H1 (cell line): ENCODE results near the gene GNB5. TPM values are rescaled to one million over a fixed set of nuclear protein-coding genes. Genes with fewer than 3 reads are reported as not detected.

Experiments used
- CTCF ChIA-PET: fragments of 300-600 bp; sonication (Branson Sonifier 250); formaldehyde crosslinking; loops from one replicate; lab custom pipeline; 2021; ENCODE audit not compliant: partially characterized antibody; lab: Charles Lee
- POLR2A ChIA-PET: fragments of 300-600 bp; sonication (Branson Sonifier 250); formaldehyde crosslinking; loops from one replicate; lab custom pipeline; 2021; ENCODE audit warnings: inconsistent platforms; ENCODE audit not compliant: partially characterized antibody; lab: Charles Lee
- DNase-seq, 2 experiments: peaks; one replicate each; pipeline versions ENCODE4 v3.0.0 to v3.0.0-alpha.2; 2010 to 2022; ENCODE audit warnings: low spot score in 2 of 2, low read depth in 1 of 2, mixed read lengths in 1 of 2
- FAIRE-seq: peaks from 2 replicates; lab custom pipeline; 2011; peaks lifted over from hg19 to GRCh38; lab: Jason Lieb, UNC
- H2AFZ ChIP-seq: 2 replicates; pipeline ENCODE4 v1.8.1; 2012; ENCODE audit warnings: low read length, inconsistent platforms
- H2AK5ac ChIP-seq: 2 replicates; pipeline ENCODE4 v1.6.1; 2013; ENCODE audit warnings: low read depth, low read length
- H2BK120ac ChIP-seq: replicated peaks from 2 replicates; pipeline ENCODE3; 2013; ENCODE audit warnings: low read depth, low read length, inconsistent platforms
- H2BK12ac ChIP-seq: 2 replicates; pipeline ENCODE4 v1.6.1; 2013; ENCODE audit warnings: low read depth, low read length
- H2BK15ac ChIP-seq: 2 replicates; pipeline ENCODE4 v1.6.1; 2013; ENCODE audit warnings: low read length
- H2BK20ac ChIP-seq: 2 replicates; pipeline ENCODE4 v1.6.1; 2013; ENCODE audit warnings: low read length
- H2BK5ac ChIP-seq: 2 replicates; pipeline ENCODE4 v1.6.1; 2013; ENCODE audit warnings: low read depth, low read length
- H3K14ac ChIP-seq: 2 replicates; pipeline ENCODE4 v1.6.1; 2013; ENCODE audit warnings: inconsistent platforms; ENCODE audit not compliant: insufficient read length
- H3K18ac ChIP-seq: 2 replicates; pipeline ENCODE4 v1.6.1; 2013; ENCODE audit warnings: low read length; ENCODE audit errors: extremely low read depth
- H3K23ac ChIP-seq: 2 replicates; pipeline ENCODE4 v1.6.1; 2013; ENCODE audit warnings: inconsistent platforms; ENCODE audit not compliant: insufficient read length
- H3K23me2 ChIP-seq: 2 replicates; pipeline ENCODE4 v1.6.1; 2013; ENCODE audit warnings: low read depth, low read length
- H3K27ac ChIP-seq: 2 replicates; pipeline ENCODE4 v1.6.1; 2011; ENCODE audit warnings: low read depth, low read length, inconsistent platforms
- H3K27me3 ChIP-seq, 4 experiments: replicated peaks in 1 of 4; 1 replicate in 1 of 4; 2 replicates in 3 of 4; pipeline versions ENCODE4 v1.6.1 to v1.8.1; 2011 to 2013; ENCODE audit warnings: low read length in 3 of 4, mild to moderate bottlenecking in 3 of 4, inconsistent platforms in 2 of 4, mixed read lengths in 2 of 4, moderate library complexity in 1 of 4; ENCODE audit not compliant: control insufficient read depth in 3 of 4, insufficient read depth in 3 of 4; ENCODE audit errors: extremely low read depth in 1 of 4
- H3K36me3 ChIP-seq, 4 experiments: 2 replicates each; pipeline versions ENCODE4 v1.6.1 to v1.8.1; 2011 to 2013; ENCODE audit warnings: mild to moderate bottlenecking in 4 of 4, low read length in 3 of 4, moderate library complexity in 2 of 4, control low read depth in 1 of 4, inconsistent platforms in 1 of 4; ENCODE audit not compliant: insufficient read depth in 4 of 4, control insufficient read depth in 2 of 4
- H3K4ac ChIP-seq: replicated peaks from 2 replicates; pipeline ENCODE3; 2013; ENCODE audit warnings: low read length, low read depth, mixed read lengths, inconsistent platforms; ENCODE audit not compliant: insufficient read length
- H3K4me1 ChIP-seq, 4 experiments: replicated peaks in 1 of 4; 1 replicate in 1 of 4; 2 replicates in 3 of 4; pipeline versions ENCODE4 v1.6.1 to v1.8.1; 2011 to 2013; ENCODE audit warnings: low read length in 3 of 4, inconsistent platforms in 2 of 4, mixed read lengths in 1 of 4; ENCODE audit not compliant: insufficient read depth in 4 of 4, control insufficient read depth in 3 of 4
- H3K4me2 ChIP-seq, 2 experiments: 2 replicates each; pipeline versions ENCODE4 v1.6.1 to v1.8.1; 2011 to 2013; ENCODE audit warnings: low read depth in 2 of 2, low read length in 2 of 2, control low read depth in 1 of 2, inconsistent platforms in 1 of 2, mild to moderate bottlenecking in 1 of 2; ENCODE audit not compliant: insufficient read depth in 1 of 2
- H3K4me3 ChIP-seq, 4 experiments: fragments of 200-600, 300-600 bp in 1 of 4; sonication (generic), shearing (Covaris generic), sonication (Bioruptor Twin) in 1 of 4; 2 replicates each; pipeline versions ENCODE4 v1.5.1 to v1.8.1; 2011 to 2016; ENCODE audit warnings: low read length in 4 of 4, low read depth in 3 of 4, control low read depth in 2 of 4, inconsistent platforms in 2 of 4, mild to moderate bottlenecking in 2 of 4, mixed read lengths in 1 of 4, moderate library complexity in 1 of 4; ENCODE audit not compliant: insufficient read depth in 2 of 4; ENCODE audit errors: extremely low read depth in 1 of 4
- H3K56ac ChIP-seq: replicated peaks from 2 replicates; pipeline ENCODE3; 2013; ENCODE audit warnings: low read depth, mild to moderate bottlenecking, mixed read lengths, low read length, inconsistent platforms; ENCODE audit not compliant: insufficient read length
- H3K79me1 ChIP-seq: 2 replicates; pipeline ENCODE4 v1.6.1; 2013; ENCODE audit warnings: low read depth, low read length, control low read depth
- H3K79me2 ChIP-seq, 2 experiments: 2 replicates each; pipeline versions ENCODE4 v1.6.1 to v1.8.1; 2012 to 2013; ENCODE audit warnings: low read length in 2 of 2, mild to moderate bottlenecking in 2 of 2, inconsistent platforms in 1 of 2; ENCODE audit not compliant: insufficient read depth in 2 of 2, control insufficient read depth in 1 of 2
- H3K9ac ChIP-seq, 4 experiments: replicated peaks in 1 of 4; 1 replicate in 1 of 4; 2 replicates in 3 of 4; pipeline versions ENCODE4 v1.6.1 to v1.8.1; 2011 to 2013; ENCODE audit warnings: low read depth in 3 of 4, low read length in 3 of 4, control low read depth in 2 of 4, mild to moderate bottlenecking in 2 of 4, moderate library complexity in 2 of 4, inconsistent platforms in 1 of 4; ENCODE audit errors: extremely low read depth in 1 of 4
- H3K9me3 ChIP-seq, 2 experiments: 2 replicates each; pipeline versions ENCODE4 v1.6.1 to v1.8.1; 2012 to 2013; ENCODE audit warnings: mild to moderate bottlenecking in 2 of 2, moderate library complexity in 2 of 2, control low read depth in 1 of 2, inconsistent platforms in 1 of 2, low read depth in 1 of 2, low read length in 1 of 2, mixed read lengths in 1 of 2; ENCODE audit not compliant: insufficient read depth in 2 of 2
- H4K20me1 ChIP-seq, 2 experiments: replicated peaks in 1 of 2; 2 replicates each; pipeline versions ENCODE3 to v1.8.1; 2011 to 2013; ENCODE audit warnings: inconsistent platforms in 2 of 2, low read length in 2 of 2, mild to moderate bottlenecking in 1 of 2; ENCODE audit not compliant: insufficient read depth in 2 of 2, control insufficient read depth in 1 of 2
- H4K5ac ChIP-seq: 2 replicates; pipeline ENCODE4 v1.6.1; 2013; ENCODE audit warnings: low read length, low read depth, mixed read lengths, inconsistent platforms; ENCODE audit not compliant: insufficient read length
- H4K8ac ChIP-seq: 2 replicates; pipeline ENCODE4 v1.8.0; 2013; ENCODE audit warnings: mild to moderate bottlenecking, moderate library complexity, low read length, inconsistent platforms; ENCODE audit not compliant: insufficient read depth; ENCODE audit errors: extremely low read depth
- H4K91ac ChIP-seq: replicated peaks from 2 replicates; pipeline ENCODE3; 2013; ENCODE audit warnings: low read length, mixed read lengths, inconsistent platforms; ENCODE audit not compliant: insufficient read length
- BACH1 ChIP-seq: IDR thresholded peaks from 2 replicates; pipeline ENCODE4 v1.6.1; 2012; ENCODE audit warnings: low read length, improper control_type of control experiment
- BCL11A ChIP-seq, 2 experiments: IDR thresholded peaks; one replicate each; pipeline ENCODE4 v1.6.1; 2011; ENCODE audit warnings: low read depth in 2 of 2, low read length in 2 of 2, mild to moderate bottlenecking in 2 of 2
- JUN ChIP-seq: IDR thresholded peaks from 2 replicates; pipeline ENCODE4 v1.6.1; 2011; ENCODE audit warnings: low read depth, mild to moderate bottlenecking, improper control_type of control experiment, low read length
- KDM5A ChIP-seq: fragments of 200-600 bp; IDR thresholded peaks from 2 replicates; pipeline ENCODE4 v1.7.1; 2012; ENCODE audit warnings: mild to moderate bottlenecking, low read length, inconsistent platforms, mixed read lengths
- MAFK ChIP-seq: IDR thresholded peaks from 2 replicates; pipeline ENCODE4 v1.6.1; 2012; ENCODE audit warnings: low read depth, mild to moderate bottlenecking, improper control_type of control experiment, low read length
- NRF1 ChIP-seq: IDR thresholded peaks from 2 replicates; pipeline ENCODE4 v1.6.1; 2011; ENCODE audit warnings: mild to moderate bottlenecking, low read depth, low read length, improper control_type of control experiment
- POLR2A ChIP-seq, 2 experiments: IDR thresholded peaks; 1 replicate in 1 of 2; 2 replicates in 1 of 2; pipeline ENCODE4 v1.6.1; 2011; ENCODE audit warnings: low read depth in 2 of 2, low read length in 2 of 2, mild to moderate bottlenecking in 2 of 2; ENCODE audit errors: control extremely low read depth in 1 of 2
- RFX5 ChIP-seq: IDR thresholded peaks from 2 replicates; pipeline ENCODE4 v1.6.1; 2011; ENCODE audit warnings: low read depth, low read length, improper control_type of control experiment, borderline replicate concordance
- RXRA ChIP-seq: IDR thresholded peaks from 2 replicates; pipeline ENCODE4 v1.6.1; 2011; ENCODE audit warnings: low read depth, mild to moderate bottlenecking, low read length, moderate library complexity; ENCODE audit not compliant: insufficient read depth
- SIX5 ChIP-seq: IDR thresholded peaks from 2 replicates; pipeline ENCODE4 v1.6.1; 2011; ENCODE audit warnings: mild to moderate bottlenecking, low read depth, low read length
- TAF7 ChIP-seq: optimal IDR thresholded peaks from 2 replicates; pipeline ENCODE3; 2011; ENCODE audit warnings: low read depth, mild to moderate bottlenecking, inconsistent platforms, low read length, moderate library complexity, borderline replicate concordance
- TCF12 ChIP-seq: IDR thresholded peaks from 2 replicates; pipeline ENCODE4 v1.6.1; 2011; ENCODE audit warnings: low read depth, mild to moderate bottlenecking, low read length
- TEAD4 ChIP-seq: IDR thresholded peaks from 2 replicates; pipeline ENCODE4 v1.6.1; 2012; ENCODE audit warnings: low read depth, low read length, inconsistent platforms, mixed read lengths
- YY1 ChIP-seq: IDR thresholded peaks from 2 replicates; pipeline ENCODE4 v1.6.1; 2011; ENCODE audit warnings: low read depth, mild to moderate bottlenecking, low read length
- ZNF274 ChIP-seq: IDR thresholded peaks from 2 replicates; pipeline ENCODE4 v1.7.0; 2012; ENCODE audit warnings: low read length, borderline replicate concordance; ENCODE audit errors: extremely low read depth
- WGBS, 2 experiments: shearing (Covaris generic) in 1 of 2; methylation state at CpG; one replicate each; pipeline versions ENCODE4 v1.1.6 to v1.1.7; 2013 to 2015; ENCODE audit warnings: low lambda C conversion rate in 2 of 2, mixed read lengths in 2 of 2, inconsistent platforms in 1 of 2, low coverage in 1 of 2, missing lambda C conversion rate in 1 of 2; ENCODE audit not compliant: insufficient replicate concordance in 2 of 2, insufficient coverage in 1 of 2, insufficient read length in 1 of 2; ENCODE audit errors: extremely low coverage in 1 of 2, missing lambda C conversion rate in 1 of 2; 5-methylcytosine and 5-hydroxymethylcytosine counted together
- polyA plus RNA-seq, 7 experiments: library from polyadenylated mRNA; depleted of rRNA in 3 of 7; stranded (reverse) in 5 of 7; unstranded in 2 of 7; fragments of >200 nt in 5 of 7; fragments of 200-250 nt in 2 of 7; gene quantifications; 1 replicate in 5 of 7; 2 replicates in 1 of 7; 4 replicates in 1 of 7; pipeline versions ENCODE4 v1.2.1 to v1.2.3, GENCODE V29; 2011 to 2013; ENCODE audit warnings: missing spikeins in 2 of 7, mixed read lengths in 2 of 7
- total RNA-seq: library from RNA; stranded (reverse); fragmentation: NEBNext Ultra II Directional; extraction: Animal tissue kit (Norgen Biotek cat#: 25700); gene quantifications from 2 replicates; pipeline ENCODE4 v1.2.1, GENCODE V29; 2021

GNB5 gene
- total and polyA plus RNA-seq, 2 of the 8 experiments (the other 6 are each of a cell fraction or from before 2014, with no cell fraction given) = 21.7 to 42.5 TPM

DNA sequence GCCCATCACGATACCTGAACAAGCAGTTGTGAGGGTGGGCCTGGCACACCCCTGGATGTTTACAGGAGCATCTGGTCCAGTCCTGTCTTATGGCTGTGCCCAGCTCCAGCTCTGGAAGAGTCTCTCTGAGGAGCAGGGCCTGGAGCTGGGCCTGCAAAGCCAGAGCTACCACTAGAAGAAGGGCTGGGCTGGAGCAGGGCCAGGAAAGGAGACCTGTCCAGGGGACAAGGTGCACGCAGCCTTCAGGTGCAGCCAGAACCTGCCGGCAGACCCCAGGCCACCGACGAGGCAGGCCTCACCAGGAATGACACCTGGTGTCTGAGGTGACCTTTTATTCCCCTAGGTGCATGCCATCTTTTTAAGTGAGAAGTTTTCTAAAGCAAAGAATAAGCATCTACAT is 70.2 kb downstream of the GNB5 start:
- Histone ChIP-seq H4K8ac (no peak overlapping the region; the same call in 1 of the 2 replicates), H3K79me1 (no peaks in the 10 kb centered on the region), H3K27me3 (no peaks in the 10 kb centered on the region), H3K36me3 (no peaks in the 10 kb centered on the region; a peak in 1 of 8 replicates), H3K4me2 (no peak overlapping the region), H4K91ac (no peak overlapping the region), H3K23me2 (no peaks in the 10 kb centered on the region; the same call in 1 of the 2 replicates), H3K4me1 (peaks cover 0 to 2% (median 0%) of the 10 kb centered on the region in 4 experiments; a peak in 2 of 7 replicates), H2BK5ac (no peak overlapping the region), H2BK12ac (no peak overlapping the region; the same call in 1 of the 2 replicates), H3K23ac (no peak overlapping the region), H3K4ac (no peak overlapping the region), H2BK120ac (no peak overlapping the region), H3K4me3 (no peak overlapping the region), H3K27ac (no peak overlapping the region), H2BK20ac (no peak overlapping the region), H3K14ac (no peak overlapping the region), H4K5ac (no peak overlapping the region), H3K56ac (no peak overlapping the region), H3K9ac (no peak overlapping the region), H3K9me3 (no peaks in the 10 kb centered on the region), H3K79me2 (no peaks in the 10 kb centered on the region), H2BK15ac (no peak overlapping the region), H3K18ac (no peak overlapping the region), H2AK5ac (no peak overlapping the region), H2AFZ (no peak overlapping the region), H4K20me1 (no peaks in the 10 kb centered on the region)
- DNase-seq = no peak
- TF ChIP-seq MAFK = no peak
- no peak for TF ChIP-seq JUN
- TF ChIP-seq RFX5 = no peak
- no peak for TF ChIP-seq ZNF274
- no peak for TF ChIP-seq RXRA
- no peak for TF ChIP-seq BCL11A (IDR thresholded peaks at IDR 0.05; ENCODE audit: low read depth in 2 of 2, low read length in 2 of 2)
- no peak for TF ChIP-seq SIX5
- no peak for TF ChIP-seq TCF12
- TF ChIP-seq TEAD4 = no peak
- no peak for TF ChIP-seq YY1
- TF ChIP-seq POLR2A (IDR thresholded peaks at IDR 0.05; ENCODE audit: control extremely low read depth in 1 of 2, low read depth in 2 of 2, low read length in 2 of 2) = no peak
- TF ChIP-seq KDM5A = no peak
- no peak for TF ChIP-seq TAF7
- TF ChIP-seq BACH1 = no peak
- TF ChIP-seq NRF1 = no peak
- ChIA-PET POLR2A (interaction anchor here (0.7 to 1.0 kb wide), 2 partner anchors 10 to 73 kb away, joined by 3 read pairs; no protein-coding TSS in a partner anchor), CTCF (interaction anchor here (1.1 to 1.7 kb wide), 4 partner anchors 19 to 203 kb away, joined by 3 to 5 read pairs (median 4); no protein-coding TSS in a partner anchor)
- no peak for FAIRE-seq
- 92% methylated on average over 5 of the region's 5 CpGs; no CpG with 5 or more reads in 1 of the 2 experiments for WGBS, 2 experiments
